OCI-LY1 (cell line): ENCODE data around the gene GNAT1.

Experiments
- H2AFZ ChIP-seq: fragments of 200-600 bp; sonication (generic), shearing (Covaris generic); 2 replicates; pipeline ENCODE4 v1.6.0; 2014; ENCODE audit warnings: antibody characterized with exemption, mild to moderate bottlenecking, low read length
- H3F3A ChIP-seq: fragments of 200-600 bp; sonication (generic), shearing (Covaris generic); 2 replicates; pipeline ENCODE4 v1.6.0; 2014; ENCODE audit warnings: mild to moderate bottlenecking, antibody characterized with exemption, low read length, moderate library complexity; ENCODE audit not compliant: insufficient read depth
- H3K27ac ChIP-seq: fragments of 200-600 bp; sonication (generic); 2 replicates; pipeline ENCODE4 v1.5.1; 2014; ENCODE audit warnings: low read length, mixed run types, mild to moderate bottlenecking, low read depth; ENCODE audit not compliant: poor library complexity, severe bottlenecking
- H3K27me3 ChIP-seq: fragments of 200-600 bp; sonication (generic); 2 replicates; pipeline ENCODE4 v1.6.0; 2014; ENCODE audit warnings: antibody characterized with exemption, mild to moderate bottlenecking, low read length, moderate library complexity; ENCODE audit not compliant: insufficient read depth
- H3K36me3 ChIP-seq: fragments of 200-600 bp; sonication (generic); 2 replicates; pipeline ENCODE4 v1.6.1; 2014; ENCODE audit warnings: mild to moderate bottlenecking, antibody characterized with exemption, low read length, moderate library complexity, mixed read lengths; ENCODE audit not compliant: insufficient read depth
- H3K4me1 ChIP-seq: fragments of 200-600 bp; sonication (generic); 2 replicates; pipeline ENCODE4 v1.5.1; 2014; ENCODE audit warnings: mild to moderate bottlenecking, low read length, moderate library complexity; ENCODE audit not compliant: insufficient read depth, severe bottlenecking
- H3K4me2 ChIP-seq: fragments of 200-600 bp; sonication (generic), shearing (Covaris generic); 2 replicates; pipeline ENCODE4 v1.6.1; 2014; ENCODE audit warnings: low read length
- H3K4me3 ChIP-seq: fragments of 200-600 bp; sonication (generic); 2 replicates; pipeline ENCODE4 v1.5.1; 2014; ENCODE audit warnings: low read length, low read depth, mild to moderate bottlenecking, mixed read lengths; ENCODE audit not compliant: poor library complexity, severe bottlenecking
- H3K79me2 ChIP-seq: fragments of 200-600 bp; shearing (Covaris generic); 2 replicates; pipeline ENCODE4 v1.6.1; 2016; ENCODE audit warnings: mixed run types, low read length, mixed read lengths; ENCODE audit not compliant: insufficient read depth
- H3K9ac ChIP-seq: fragments of 200-600 bp; sonication (generic), shearing (Covaris generic); 2 replicates; pipeline ENCODE4 v1.6.1; 2014; ENCODE audit warnings: mild to moderate bottlenecking, low read length, mixed read lengths
- H3K9me2 ChIP-seq: fragments of 200-600 bp; sonication (generic), shearing (Covaris generic); 2 replicates; pipeline ENCODE4 v1.6.1; 2014; ENCODE audit warnings: low read depth, mild to moderate bottlenecking, low read length, mixed read lengths
- H3K9me3 ChIP-seq: fragments of 200-600 bp; shearing (Covaris generic); 2 replicates; pipeline ENCODE4 v1.6.1; 2014; ENCODE audit warnings: low read length, mixed read lengths
- H4K20me1 ChIP-seq: fragments of 200-600 bp; sonication (generic), shearing (Covaris generic); 2 replicates; pipeline ENCODE4 v1.6.0; 2016; ENCODE audit warnings: mild to moderate bottlenecking, low read length; ENCODE audit not compliant: insufficient read depth
- CTCF ChIP-seq: fragments of 200-600 bp; sonication (generic), shearing (Covaris generic); IDR thresholded peaks from 2 replicates; pipeline ENCODE4 v1.5.1; 2017; ENCODE audit warnings: mild to moderate bottlenecking, antibody characterized with exemption, low read length, moderate library complexity, mixed read lengths
- EZH2 ChIP-seq: fragments of 200-600 bp; sonication (generic), shearing (Covaris generic); IDR thresholded peaks from 2 replicates; pipeline ENCODE4 v1.8.0; 2017; ENCODE audit warnings: borderline replicate concordance, mixed run types, mild to moderate bottlenecking, antibody characterized with exemption, low read length, moderate library complexity, mixed read lengths

The GNAT1 gene

DNA sequence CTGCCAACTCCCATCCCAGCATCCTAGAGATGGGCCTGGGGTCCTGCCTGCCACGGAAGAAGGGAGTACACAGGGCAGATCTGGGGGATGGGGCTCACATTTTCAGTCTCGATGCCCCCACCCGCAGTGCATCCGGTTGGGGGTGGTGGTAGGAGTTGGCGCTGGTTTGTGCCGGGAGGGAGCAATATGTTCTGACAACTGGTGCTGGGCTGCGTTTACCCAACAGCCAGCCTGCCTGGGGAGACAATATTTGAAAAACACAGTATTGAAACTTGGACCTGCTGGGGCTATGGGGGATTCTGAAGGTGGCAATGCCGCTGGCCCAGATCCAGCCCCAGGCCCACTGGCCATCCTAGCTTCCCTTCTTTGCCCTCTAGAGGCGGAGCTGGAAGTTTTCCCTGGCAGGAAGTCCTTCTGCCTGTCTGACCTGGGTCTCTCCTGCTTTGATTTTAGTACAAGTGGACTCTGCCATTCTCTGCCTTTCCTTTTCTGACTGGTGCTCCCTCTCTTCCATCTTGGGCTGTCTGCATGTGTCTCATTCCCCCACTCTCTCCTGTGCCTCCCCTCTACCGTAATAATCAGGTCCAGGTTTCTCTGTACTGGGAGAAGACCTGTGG, 32.8 kb upstream of the GNAT1 start:
- TF ChIP-seq CTCF (no peak), EZH2 (no peak)
- Histone ChIP-seq H3K4me3 (no peak overlapping the region), H3K79me2 (no peaks in the 10 kb centered on the region), H3K9me2 (no peaks in the 10 kb centered on the region), H3K4me2 (no peak overlapping the region), H3K9me3 (no peaks in the 10 kb centered on the region), H3F3A (no peaks in the 10 kb centered on the region), H3K4me1 (peaks cover 9% of the 10 kb centered on the region), H3K9ac (no peak overlapping the region), H2AFZ (no peak overlapping the region), H3K27ac (no peak overlapping the region), H4K20me1 (no peaks in the 10 kb centered on the region), H3K27me3 (peaks cover 21% of the 10 kb centered on the region; the same call in 1 of the 2 replicates), H3K36me3 (no peaks in the 10 kb centered on the region)

DNA sequence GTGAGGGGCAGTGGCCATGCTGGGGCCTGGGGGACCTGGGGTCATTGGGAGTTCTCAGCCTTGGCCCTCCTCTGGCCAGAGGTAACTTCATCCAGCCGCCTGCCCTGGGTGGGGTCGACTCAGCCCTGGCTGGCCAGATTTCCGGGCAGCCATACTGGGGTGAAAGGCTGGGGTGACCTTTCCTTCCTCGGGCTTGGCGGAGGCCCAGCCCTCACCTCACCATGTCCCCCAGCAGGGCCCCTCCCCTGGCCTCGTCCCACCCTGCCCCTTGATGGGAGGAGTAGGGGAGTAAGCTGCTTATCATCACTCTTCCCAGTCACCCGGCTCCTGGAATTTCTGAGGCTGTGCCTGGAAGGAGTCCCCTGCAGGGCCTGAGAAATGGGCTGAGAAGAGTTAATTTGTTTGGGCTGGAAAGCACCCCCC, 30.8 kb upstream of the GNAT1 start:
- Histone ChIP-seq H3K36me3 (no peaks in the 10 kb centered on the region), H3K9me2 (no peaks in the 10 kb centered on the region), H3K9me3 (no peaks in the 10 kb centered on the region), H3K79me2 (no peaks in the 10 kb centered on the region), H3K9ac (no peak overlapping the region), H4K20me1 (no peaks in the 10 kb centered on the region), H3F3A (no peaks in the 10 kb centered on the region), H3K27ac (no peak overlapping the region), H3K27me3 (peaks cover 19% of the 10 kb centered on the region; the same call in 1 of the 2 replicates), H3K4me2 (no peak overlapping the region), H3K4me1 (peaks cover 2% of the 10 kb centered on the region), H3K4me3 (no peak overlapping the region), H2AFZ (no peak overlapping the region)
- no peak for TF ChIP-seq EZH2
- no peak for TF ChIP-seq CTCF

DNA sequence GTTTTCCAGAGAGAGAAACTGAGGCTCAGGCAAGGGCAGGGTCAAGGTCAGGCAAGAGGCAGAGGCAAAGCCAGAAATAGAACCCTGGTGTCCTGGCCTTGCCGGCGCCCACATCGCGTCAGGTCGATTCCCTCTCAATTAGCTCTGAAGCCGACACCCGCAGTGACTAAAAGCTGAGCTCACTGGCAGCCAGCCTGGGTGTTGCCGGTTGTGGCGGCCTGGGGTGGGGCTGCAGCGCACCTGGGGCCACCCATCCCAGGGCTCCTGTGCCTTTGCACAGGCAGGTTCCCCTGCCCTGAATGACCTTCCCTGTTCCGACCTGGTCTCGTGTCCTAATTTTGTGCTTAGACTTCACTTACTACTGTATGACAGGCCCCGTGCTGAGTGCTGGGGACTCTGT, 30.1 kb upstream of the GNAT1 start:
- Histone ChIP-seq H3K4me2 (no peak overlapping the region), H3K36me3 (no peaks in the 10 kb centered on the region), H3K9me3 (no peaks in the 10 kb centered on the region), H4K20me1 (no peaks in the 10 kb centered on the region), H3K4me3 (no peak overlapping the region), H3K9me2 (no peaks in the 10 kb centered on the region), H3F3A (no peaks in the 10 kb centered on the region), H3K79me2 (no peaks in the 10 kb centered on the region), H3K27me3 (0 out of 2 replicates have a peak, but pooled peaks cover 13% of the 10 kb centered on the region), H3K4me1 (no peaks in the 10 kb centered on the region), H3K9ac (no peak overlapping the region), H3K27ac (no peak overlapping the region), H2AFZ (no peak overlapping the region)
- TF ChIP-seq CTCF: no peak
- TF ChIP-seq EZH2: no peak
